SK-N-SH (cell line): ENCODE measurements around the gene LRIG1.

ENCODE experiments used
- EP300 ChIP-seq, 2 experiments: IDR thresholded peaks; 2 replicates each; pipeline versions ENCODE4 v1.4.0 to v1.6.1; 2012; ENCODE audit warnings: borderline replicate concordance in 1 of 2, low read depth in 1 of 2, low read length in 1 of 2
- JUND ChIP-seq: IDR thresholded peaks from 2 replicates; pipeline ENCODE4 v1.4.0; 2012
- RAD21 ChIP-seq: IDR thresholded peaks from 2 replicates; pipeline ENCODE4 v1.6.1; 2012; ENCODE audit warnings: mild to moderate bottlenecking, low read length
- SIN3A ChIP-seq: IDR thresholded peaks from 2 replicates; pipeline ENCODE4 v1.6.1; 2012; ENCODE audit warnings: low read depth, mild to moderate bottlenecking, low read length, moderate library complexity, borderline replicate concordance
- YY1 ChIP-seq: IDR thresholded peaks from 2 replicates; pipeline ENCODE4 v1.4.0; 2012; ENCODE audit warnings: low read depth, mild to moderate bottlenecking
- TF ChIP-seq, protein P1 (sequence below): fragments of 200-600 bp; sonication (generic); IDR thresholded peaks from 2 replicates; pipeline ENCODE4 v1.6.1; 2017; ENCODE audit warnings: antibody characterized with exemption, mild to moderate bottlenecking, moderate library complexity

DNA sequence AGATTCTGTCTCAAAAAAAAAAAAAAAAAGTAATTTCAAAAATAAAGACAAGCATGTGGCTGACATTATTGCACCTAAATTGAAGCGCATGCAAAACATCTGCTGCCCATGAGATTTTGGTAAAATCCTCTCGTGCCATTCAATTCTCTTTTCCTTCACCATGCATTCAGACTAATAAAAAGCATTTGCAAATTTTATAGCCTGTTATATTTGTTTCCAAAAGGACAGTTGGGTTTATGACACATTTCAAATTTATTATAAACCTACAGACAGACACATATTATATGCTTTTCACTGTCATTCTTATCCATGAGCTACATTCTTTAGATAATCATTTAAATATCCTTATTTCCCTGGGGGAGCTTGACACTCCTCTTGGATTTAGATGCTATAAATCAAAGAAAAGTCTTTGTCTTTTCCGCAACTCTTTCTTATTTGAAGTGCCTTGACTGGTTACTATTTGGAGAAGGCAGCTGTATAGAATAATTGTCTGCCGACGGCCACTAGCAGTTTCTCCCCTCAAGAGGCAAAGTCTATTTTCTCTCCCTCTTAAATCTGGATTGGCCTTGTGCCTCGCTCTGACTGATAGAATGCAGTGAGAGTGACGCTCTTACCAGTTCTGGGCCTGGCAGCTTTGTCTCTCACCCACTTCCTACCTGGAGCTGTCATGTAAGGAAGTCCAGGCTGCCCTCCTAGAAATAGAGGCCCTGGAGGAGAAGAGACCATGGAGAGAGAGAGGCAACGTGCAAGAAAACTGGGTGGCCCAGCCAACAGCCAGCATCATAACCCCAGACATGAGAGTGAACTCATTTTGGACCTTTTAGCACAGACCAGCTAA is 6.8 kb upstream of the LRIG1 start:
- TF ChIP-seq, protein P1, sequence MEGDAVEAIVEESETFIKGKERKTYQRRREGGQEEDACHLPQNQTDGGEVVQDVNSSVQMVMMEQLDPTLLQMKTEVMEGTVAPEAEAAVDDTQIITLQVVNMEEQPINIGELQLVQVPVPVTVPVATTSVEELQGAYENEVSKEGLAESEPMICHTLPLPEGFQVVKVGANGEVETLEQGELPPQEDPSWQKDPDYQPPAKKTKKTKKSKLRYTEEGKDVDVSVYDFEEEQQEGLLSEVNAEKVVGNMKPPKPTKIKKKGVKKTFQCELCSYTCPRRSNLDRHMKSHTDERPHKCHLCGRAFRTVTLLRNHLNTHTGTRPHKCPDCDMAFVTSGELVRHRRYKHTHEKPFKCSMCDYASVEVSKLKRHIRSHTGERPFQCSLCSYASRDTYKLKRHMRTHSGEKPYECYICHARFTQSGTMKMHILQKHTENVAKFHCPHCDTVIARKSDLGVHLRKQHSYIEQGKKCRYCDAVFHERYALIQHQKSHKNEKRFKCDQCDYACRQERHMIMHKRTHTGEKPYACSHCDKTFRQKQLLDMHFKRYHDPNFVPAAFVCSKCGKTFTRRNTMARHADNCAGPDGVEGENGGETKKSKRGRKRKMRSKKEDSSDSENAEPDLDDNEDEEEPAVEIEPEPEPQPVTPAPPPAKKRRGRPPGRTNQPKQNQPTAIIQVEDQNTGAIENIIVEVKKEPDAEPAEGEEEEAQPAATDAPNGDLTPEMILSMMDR = no peak
- TF ChIP-seq JUND = no peak
- TF ChIP-seq YY1 = no peak
- no peak for TF ChIP-seq RAD21
- no peak for TF ChIP-seq SIN3A
- TF ChIP-seq EP300 (IDR thresholded peaks at IDR 0.05; ENCODE audit: borderline replicate concordance in 1 of 2, low read depth in 1 of 2, low read length in 1 of 2) = no peak
